Activated CD4-positive, alpha-beta T cell treated with anti-CD3 and anti-CD28 coated beads, Interleukin-2, Interleukin-4, amounts not matched to agents 100 ng/mL and 50 ng/mL, durations not matched to agents 16 hours and 8 hours (primary cell): Measurements from ENCODE around the gene PLPPR3.

Source experiments
- DNase-seq: peaks from one replicate; pipeline ENCODE4 v3.0.0-alpha.2; 2020; ENCODE audit warnings: low spot score

The PLPPR3 gene, protein sequence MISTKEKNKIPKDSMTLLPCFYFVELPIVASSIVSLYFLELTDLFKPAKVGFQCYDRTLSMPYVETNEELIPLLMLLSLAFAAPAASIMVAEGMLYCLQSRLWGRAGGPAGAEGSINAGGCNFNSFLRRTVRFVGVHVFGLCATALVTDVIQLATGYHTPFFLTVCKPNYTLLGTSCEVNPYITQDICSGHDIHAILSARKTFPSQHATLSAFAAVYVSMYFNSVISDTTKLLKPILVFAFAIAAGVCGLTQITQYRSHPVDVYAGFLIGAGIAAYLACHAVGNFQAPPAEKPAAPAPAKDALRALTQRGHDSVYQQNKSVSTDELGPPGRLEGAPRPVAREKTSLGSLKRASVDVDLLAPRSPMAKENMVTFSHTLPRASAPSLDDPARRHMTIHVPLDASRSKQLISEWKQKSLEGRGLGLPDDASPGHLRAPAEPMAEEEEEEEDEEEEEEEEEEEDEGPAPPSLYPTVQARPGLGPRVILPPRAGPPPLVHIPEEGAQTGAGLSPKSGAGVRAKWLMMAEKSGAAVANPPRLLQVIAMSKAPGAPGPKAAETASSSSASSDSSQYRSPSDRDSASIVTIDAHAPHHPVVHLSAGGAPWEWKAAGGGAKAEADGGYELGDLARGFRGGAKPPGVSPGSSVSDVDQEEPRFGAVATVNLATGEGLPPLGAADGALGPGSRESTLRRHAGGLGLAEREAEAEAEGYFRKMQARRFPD

GRCh38 chr19:821825-822503, at the start of gene PLPPR3:
Gene PLPPR3, minus strand, starts transcription at chr19:821955. Its CDS starts 396 bp downstream, at chr19:821559.
- no peak for DNase-seq

- DNase-seq = no peak
These were observed 49.2 kb upstream of the PLPPR3 start for GRCh38 chr19:870963-871401.

DNA sequence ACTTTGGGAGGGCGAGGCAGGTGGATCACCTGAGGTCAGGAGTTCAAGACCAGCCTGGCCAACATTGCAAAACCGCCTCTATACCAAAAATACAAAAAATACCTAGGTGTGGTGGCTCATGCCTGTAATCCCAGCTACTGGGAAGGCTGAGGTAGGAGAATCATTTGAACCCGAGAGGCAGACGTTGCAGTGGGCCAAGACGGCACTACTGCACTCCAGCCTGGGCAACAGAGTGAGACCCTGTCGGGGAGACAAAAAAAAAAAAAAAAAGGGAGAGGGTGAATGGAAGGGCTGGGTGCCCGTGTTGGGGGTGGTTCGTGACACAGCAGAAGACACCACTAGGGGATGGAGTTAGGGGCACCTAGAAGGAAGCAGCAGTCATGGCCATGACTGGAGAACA, 48.6 kb upstream of the PLPPR3 start:
- DNase-seq = no peak

- DNase-seq = no peak
These were observed 47.8 kb upstream of the PLPPR3 start for GRCh38 chr19:869245-870177.

DNA sequence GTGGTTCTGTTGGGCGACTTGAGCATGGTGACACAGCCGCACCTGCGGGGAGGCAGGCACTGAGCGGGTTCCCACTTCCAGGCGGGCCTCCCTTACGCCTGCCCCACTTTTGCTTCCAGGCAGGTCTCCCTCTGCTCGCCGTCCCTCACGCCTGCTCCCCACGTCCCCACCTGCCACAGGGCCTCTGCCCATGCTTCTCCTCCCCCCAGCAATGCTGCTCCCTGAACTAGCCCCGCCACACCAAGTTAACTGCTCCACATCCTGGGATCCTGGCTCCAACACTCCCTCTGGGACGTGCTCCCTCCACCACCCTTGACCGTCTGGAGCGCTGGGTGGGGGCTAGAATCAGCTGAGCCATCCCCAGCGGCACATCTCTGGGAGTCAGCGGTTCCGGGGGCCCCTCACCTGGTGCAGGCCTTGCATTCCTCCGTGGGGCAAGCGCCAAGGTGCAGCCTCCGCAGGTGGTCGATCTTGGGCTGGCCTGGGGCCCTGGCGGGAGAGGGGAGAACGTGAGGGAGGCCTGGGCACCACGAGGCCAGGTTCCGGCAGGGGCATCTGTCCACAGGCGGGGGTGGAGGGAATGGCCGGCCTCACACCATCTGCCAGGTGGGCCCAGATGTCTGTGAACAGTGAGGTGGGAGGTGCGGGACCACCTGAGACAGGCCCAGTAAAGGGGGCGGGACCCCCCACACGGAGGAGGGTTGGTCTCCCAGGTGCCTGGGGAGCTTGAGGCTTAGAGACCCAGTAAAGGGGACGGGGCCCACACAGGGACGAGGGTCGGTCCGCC, 46.9 kb upstream of the PLPPR3 start:
- DNase-seq = no peak

DNA sequence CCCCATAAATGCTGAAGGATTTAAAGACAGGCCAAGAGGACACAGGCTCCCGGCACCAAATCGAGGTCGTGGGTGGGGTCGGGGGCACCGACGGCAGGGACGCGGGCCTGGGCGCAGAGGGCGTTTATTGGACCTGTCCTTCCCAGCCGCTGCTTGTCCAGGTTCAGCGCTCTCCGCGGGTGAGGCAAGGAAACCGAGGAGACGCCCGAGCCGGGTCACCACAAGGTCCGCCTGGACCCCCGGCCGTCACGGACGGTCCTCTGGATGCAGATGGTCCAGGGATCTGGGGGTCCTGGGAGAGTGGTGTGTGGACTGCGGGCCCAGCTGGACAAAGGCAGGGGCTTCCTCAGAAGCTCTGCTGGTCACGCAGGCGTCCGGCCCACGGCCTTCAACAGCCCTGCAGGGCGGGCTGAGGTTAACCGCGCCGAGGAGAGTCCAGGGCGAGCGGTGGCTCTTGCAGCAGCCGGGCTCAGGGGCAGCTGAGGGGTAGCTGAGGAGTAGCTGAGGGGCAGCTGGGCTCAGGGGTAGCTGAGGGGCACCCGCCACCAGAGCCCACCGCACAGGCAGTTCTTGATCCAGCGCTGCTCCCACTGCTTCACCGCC, 46.2 kb upstream of the PLPPR3 start:
- no peak for DNase-seq

DNA sequence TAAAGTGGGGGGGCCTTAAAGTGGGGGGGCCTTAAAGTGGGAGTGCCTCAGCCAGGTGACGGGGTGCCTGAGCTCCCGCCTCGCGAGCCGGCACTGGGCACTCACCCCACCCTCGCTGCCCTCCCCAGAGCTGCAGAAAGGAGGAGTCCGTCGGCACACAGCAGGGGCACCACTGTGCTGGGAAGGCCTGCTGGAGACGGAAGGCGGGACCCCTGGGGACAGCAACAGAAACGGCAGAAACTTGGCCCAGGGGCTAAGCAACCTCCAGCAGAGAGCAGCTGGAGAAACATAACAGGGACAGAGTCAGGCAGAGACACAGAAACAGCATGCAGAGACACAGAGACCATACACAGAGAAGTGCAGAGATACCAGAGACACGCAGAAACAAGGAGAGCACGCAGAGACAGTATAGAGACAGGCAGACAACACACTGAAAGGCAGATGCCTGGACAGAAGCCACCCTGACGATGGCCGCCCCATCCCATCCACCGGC, 45.6 kb upstream of the PLPPR3 start:
- no peak for DNase-seq

GRCh38 chr19:866769-867300, 45.1 kb upstream of the PLPPR3 start:
- DNase-seq = no peak

GRCh38 chr19:863315-863620, 41.5 kb upstream of the PLPPR3 start:
- no peak for DNase-seq

DNA sequence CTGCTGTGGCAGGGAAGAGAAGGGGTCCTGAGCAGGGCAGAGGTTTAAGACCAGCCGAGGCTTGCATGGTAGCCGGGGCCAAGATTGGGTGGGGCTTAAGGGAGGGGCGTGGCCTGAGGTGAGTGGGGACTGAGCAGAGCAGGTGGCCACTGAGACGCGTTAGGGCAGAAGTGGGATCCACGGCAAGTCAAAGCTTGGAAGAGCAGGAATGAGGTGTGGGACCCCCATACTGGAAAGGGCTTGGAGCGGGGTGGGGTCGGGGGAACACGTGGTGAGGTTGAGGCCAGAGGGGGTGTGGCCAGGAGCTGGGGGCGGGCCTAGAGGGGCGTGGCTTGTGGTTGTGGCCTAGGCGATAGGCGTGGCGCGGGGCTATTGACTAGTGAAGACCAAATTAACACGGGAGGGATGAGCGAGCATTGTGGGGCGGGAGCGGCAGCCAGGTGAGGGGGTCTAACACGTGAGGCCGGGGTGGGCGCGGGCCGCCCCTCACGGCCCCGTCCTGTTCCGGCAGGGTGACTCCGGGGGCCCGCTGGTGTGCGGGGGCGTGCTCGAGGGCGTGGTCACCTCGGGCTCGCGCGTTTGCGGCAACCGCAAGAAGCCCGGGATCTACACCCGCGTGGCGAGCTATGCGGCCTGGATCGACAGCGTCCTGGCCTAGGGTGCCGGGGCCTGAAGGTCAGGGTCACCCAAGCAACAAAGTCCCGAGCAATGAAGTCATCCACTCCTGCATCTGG, 41.0 kb upstream of the PLPPR3 start:
- DNase-seq = peak; percentile 63

DNA sequence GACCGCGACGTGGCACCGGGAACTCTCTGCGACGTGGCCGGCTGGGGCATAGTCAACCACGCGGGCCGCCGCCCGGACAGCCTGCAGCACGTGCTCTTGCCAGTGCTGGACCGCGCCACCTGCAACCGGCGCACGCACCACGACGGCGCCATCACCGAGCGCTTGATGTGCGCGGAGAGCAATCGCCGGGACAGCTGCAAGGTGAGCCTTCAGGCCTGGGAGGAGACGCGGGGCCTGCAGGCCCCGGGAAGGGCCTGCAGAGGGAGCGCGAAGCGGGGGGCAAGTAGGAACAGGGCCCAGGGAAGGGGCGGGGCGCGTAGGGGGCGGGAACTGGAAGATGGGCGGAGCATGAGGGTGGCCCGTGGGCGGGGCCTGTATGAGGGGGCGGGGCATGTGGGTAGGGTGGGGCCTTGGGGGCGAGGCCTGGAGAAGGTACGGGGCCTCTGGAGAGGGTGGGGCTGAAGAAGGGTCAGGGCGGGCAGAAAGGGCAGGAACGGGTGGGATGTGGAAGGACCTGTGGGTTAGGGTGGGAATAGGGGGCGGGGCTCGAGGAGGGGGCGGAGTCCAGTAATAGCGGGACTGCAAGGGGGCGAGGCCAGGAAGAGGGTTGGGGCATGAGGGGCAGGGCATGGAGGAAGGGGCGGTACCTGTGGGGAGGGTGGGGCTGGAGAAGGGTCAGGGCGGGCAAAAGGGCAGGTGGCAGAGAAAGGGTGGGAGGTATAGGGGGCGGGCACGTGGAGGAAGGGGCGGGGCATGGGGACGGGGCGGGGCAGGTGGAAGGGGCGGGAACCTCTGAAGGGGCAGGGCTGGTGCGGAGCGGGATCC, 40.2 kb upstream of the PLPPR3 start:
- DNase-seq = peak; percentile 62

- DNase-seq = no peak
These were observed 39.5 kb upstream of the PLPPR3 start for GRCh38 chr19:861141-861755.

DNA sequence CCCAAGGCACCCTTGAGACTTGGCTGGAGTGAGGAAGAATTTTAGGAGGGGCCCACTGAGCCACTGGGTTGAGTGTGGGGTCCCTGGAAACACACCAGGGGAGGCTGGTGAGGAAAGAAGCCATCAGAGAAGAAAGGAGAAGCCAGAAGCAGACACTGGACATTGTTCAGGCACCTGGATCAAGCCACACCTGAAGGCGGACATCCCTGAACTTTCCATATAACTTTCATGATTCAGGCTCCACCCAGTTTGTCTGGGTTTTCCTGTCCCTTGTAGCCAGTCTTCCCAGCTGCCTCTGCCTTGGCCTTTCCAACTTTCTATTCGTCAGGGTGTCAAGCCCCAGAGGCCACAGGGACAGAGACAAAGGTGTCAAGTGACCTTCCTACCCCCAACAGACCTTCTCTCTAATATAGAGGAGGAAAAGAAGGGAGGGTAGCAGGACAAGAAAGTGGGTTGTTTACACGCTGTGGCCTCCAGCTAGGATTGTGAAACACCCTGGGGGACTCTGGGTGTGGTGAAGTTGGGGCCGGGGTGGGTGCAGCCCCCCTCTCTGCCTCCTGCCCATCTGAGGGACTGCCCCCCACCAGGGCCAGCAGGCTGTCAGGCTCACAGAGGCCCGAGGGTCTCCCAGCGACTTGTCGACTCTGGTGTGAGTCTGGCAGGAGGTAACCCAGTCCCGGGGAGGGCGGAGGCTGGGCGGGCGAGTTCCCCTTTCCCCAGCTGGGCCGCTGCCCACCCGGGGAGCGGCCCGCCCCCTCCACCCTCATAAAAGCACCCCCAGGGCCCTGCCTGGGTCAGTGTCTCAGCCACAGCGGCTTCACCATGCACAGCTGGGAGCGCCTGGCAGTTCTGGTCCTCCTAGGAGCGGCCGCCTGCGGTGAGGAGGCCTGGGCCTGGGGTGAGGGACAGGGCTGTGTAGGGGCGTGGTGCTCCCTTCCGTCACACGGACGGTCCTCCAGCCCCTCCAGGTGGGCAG, 37.4 kb upstream of the PLPPR3 start, which contains the start of gene CFD:
CFD (plus strand) TSS at position 797 of the 976 bp plus-strand sequence; CDS start at position 823, 26 bp downstream.
- DNase-seq = no peak

DNA sequence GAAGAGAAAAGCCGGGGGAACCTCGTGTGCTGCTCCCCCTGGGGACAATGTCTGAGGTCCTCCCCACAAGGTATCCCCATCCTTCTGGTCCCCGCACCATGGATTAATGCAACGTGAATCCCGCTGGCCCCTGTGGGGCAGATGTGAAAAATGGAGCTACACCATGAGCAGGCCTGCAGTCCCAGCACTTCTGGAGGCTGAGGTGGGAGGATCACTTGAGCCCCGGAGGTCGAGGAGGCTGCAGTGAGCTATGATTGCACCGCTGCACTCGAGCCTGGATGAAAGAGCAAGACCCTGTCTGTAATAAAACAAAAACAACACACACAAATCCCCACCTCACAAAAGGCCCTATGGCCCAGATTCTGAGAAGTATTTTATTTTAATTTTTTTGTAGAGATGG, 36.5 kb upstream of the PLPPR3 start:
- no peak for DNase-seq

GRCh38 chr19:855566-856120, 33.9 kb upstream of the PLPPR3 start:
- no peak for DNase-seq

- DNase-seq = no peak
These were observed 33.4 kb upstream of the PLPPR3 start for GRCh38 chr19:855142-855541.
